ENCODE data around the gene ARF4.

ARF4 gene

GRCh38 chr3:57575966-57576626, 21.0 kb downstream of the ARF4 start:
- no peak for DNase-seq

GRCh38 chr3:57572096-57572495, 25.0 kb downstream of the ARF4 start:
- DNase-seq, result no peak

- no peak for DNase-seq
Observed at GRCh38 chr3:57570878-57571277, 26.3 kb downstream of the ARF4 start.

- DNase-seq, result no peak
Observed at GRCh38 chr3:57569859-57570450, 27.2 kb downstream of the ARF4 start.

GRCh38 chr3:57559526-57559925, 37.6 kb downstream of the ARF4 start:
- DNase-seq, result no peak

- DNase-seq, result peak; percentile 1
Observed at GRCh38 chr3:57557085-57557537, 40.0 kb downstream of the ARF4 start.

GRCh38 chr3:57556459-57557084, 40.6 kb downstream of the ARF4 start:
- DNase-seq, result peak; percentile 47

- DNase-seq, result peak; percentile 87
Observed at GRCh38 chr3:57555738-57556458, 41.2 kb downstream of the ARF4 start, which contains the start of gene PDE12. Gene PDE12, plus strand, starts transcription at chr3:57556274. Its CDS starts 106 bp downstream, at chr3:57556380.

- peak; percentile 12 for DNase-seq
Observed at GRCh38 chr3:57555306-57555705, 41.8 kb downstream of the ARF4 start.

GRCh38 chr3:57546616-57547015, 50.5 kb downstream of the ARF4 start:
- no peak for DNase-seq

- DNase-seq, result no peak
Observed at GRCh38 chr3:57545636-57546268, 51.4 kb downstream of the ARF4 start.

GRCh38 chr3:57544181-57545125, 52.7 kb downstream of the ARF4 start, which contains the start of gene DNAH12:
Gene DNAH12, minus strand, starts transcription at chr3:57544344. Its CDS starts 1,474 bp downstream, at chr3:57542870.
- DNase-seq, result peak; percentile 83

GRCh38 chr3:57538465-57538864, 58.7 kb downstream of the ARF4 start:
- DNase-seq, result no peak

- no peak for DNase-seq
Observed at GRCh38 chr3:57530071-57530608, 67.0 kb downstream of the ARF4 start.

Data from NCI-H146 (cell line).